Measurements from ENCODE around the gene CTRB1.
A peak's percentile ranks its signal among the peaks of the same experiment; 100 is the strongest.
"Not testable (repeated sequence)": the region's sequence is repeated elsewhere in the genome, so short reads cannot be mapped to it uniquely, and the experiment has no call there.

The CTRB1 gene

GRCh38 chr16:75254359-75254837 is 35.6 kb downstream of the CTRB1 start:
- DNase-seq (ENCODE audit: low spot score) = no peak

GRCh38 chr16:75256059-75256571 is 37.3 kb downstream of the CTRB1 start:
- peak; percentile 60 for DNase-seq (ENCODE audit: low spot score)

DNA sequence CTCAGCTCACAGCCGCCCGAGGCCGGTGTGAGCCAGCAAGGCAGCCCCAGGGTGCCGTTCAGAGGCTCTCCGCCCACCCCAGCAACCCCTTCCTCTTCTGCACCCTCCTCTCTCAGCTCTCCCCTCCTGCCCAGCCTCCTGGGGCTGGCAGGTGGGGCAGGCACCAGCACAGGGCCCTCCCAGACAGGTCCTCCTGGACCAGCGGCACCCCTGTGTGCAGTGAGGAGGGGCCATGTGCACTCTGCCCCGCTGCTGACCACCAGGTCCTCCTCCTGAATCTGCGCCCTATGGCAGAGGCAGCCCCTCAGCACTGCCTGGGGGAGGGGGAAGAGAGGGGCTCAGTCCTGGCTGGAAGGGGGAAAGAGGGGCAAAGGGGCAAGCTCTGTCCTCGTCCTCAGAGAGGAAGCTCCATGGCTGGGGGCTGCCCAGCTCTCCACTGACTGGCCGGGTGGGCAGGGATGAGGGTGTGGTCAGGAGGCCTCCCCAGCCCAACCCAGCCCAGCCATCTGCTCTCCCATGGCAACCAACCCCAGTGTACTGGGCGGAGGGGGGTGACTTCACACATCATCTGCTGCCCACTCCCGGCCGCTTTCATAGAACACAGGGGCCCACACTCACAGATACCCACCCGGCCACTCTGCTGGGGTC is 38.0 kb downstream of the CTRB1 start:
- DNase-seq (ENCODE audit: low spot score) = peak; percentile 73

DNA sequence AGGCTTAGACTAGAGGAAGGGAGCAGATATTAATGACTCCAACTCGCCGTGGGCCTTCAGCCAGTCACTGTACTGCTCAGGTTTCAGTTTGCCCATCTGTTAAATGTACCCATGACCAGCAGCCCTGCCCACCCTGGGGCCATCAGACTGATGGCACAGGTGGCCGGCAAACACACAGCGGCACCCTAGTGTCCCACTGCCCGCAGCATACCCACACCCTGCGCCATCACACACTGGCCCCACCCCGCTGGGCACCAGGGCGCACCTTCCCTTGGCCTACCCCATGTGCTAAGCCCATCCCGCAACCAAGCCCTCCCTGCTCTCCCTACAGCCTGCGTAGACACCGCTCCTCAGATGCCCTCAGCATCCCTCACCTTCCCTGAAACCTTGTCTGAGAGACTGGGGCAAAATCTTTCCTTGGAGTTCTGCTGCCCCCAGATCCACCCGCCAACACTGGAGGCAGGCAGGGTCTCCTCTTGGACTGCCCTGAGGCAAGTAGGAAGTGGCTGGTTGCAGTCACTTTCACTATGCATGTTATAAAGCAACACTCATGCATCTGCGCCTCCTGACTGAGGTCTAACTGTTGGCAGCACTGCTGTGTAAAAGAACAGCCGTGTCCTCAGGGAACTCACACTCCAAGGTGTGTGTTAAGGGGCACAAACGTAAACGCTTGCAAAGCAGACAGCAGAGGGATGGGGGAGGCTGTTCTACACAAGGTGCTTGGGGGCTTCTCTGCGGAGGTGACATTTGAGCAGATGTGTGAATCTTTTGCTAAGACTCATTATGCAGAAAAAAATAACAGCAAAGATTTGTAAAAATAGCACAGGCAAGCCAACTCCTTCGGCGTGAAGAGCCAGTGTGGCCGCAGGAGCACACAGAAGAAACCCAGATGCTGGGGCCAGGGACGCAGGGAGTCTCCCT is 39.4 kb downstream of the CTRB1 start:
- no peak for DNase-seq (ENCODE audit: low spot score)

DNA sequence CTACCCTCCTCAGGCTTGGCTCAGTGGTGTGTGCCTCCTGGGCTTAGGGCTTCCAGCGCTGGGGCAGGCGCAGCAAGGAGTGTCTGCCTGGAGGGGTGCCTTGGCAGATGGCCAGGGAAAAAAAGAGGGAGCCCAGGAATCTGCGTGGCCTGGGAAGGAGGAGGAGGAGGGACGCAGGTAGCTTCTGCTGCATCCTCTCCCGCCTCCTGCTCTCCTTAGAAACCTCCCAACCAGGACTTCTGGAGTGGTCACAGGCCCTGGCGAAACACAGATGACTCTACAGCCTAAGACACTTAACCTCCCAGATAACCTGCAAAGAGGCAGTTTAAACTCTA is 40.0 kb downstream of the CTRB1 start:
- no peak for DNase-seq (ENCODE audit: low spot score)

- no peak for DNase-seq (ENCODE audit: low spot score)
Observed at GRCh38 chr16:75260851-75261589, 42.2 kb downstream of the CTRB1 start.

- no peak for DNase-seq (ENCODE audit: low spot score)
Observed at GRCh38 chr16:75261590-75262078, 42.8 kb downstream of the CTRB1 start.

DNA sequence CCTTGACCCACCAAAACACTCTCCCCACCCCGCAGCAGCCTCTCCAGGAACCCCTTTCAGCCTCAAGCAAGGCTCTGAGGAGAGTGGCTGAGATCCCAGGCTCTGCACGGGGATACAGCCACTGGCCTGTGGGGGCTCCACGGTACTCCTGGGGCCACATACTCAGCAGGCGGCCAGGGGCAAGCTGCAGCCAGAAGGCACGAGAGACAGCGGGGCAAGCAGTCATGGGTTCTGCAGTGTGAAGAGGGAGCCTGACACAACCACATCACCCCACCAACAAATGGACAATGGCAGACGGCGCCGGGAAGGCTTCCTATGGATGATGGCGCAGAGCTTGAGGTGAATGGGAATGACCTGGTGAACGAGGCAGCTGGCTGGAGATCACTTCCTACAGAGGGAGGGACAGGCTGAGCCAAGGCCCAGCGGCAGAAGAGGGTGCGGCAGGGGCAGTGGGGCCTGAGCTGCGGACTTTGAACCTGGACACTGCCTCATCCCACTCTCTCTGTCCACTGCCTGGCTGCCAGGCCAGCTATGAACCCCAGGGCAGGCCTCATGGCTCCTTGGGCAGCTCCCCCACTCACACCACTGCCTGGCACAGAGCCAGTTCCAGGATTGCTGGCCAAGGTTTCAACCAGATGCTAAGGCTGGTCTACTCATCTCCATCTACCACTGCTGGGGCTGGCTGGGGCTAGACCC is 43.5 kb downstream of the CTRB1 start:
- DNase-seq (ENCODE audit: low spot score) = no peak

- no peak for DNase-seq (ENCODE audit: low spot score)
Observed at GRCh38 chr16:75262800-75263127, 44.0 kb downstream of the CTRB1 start.

DNA sequence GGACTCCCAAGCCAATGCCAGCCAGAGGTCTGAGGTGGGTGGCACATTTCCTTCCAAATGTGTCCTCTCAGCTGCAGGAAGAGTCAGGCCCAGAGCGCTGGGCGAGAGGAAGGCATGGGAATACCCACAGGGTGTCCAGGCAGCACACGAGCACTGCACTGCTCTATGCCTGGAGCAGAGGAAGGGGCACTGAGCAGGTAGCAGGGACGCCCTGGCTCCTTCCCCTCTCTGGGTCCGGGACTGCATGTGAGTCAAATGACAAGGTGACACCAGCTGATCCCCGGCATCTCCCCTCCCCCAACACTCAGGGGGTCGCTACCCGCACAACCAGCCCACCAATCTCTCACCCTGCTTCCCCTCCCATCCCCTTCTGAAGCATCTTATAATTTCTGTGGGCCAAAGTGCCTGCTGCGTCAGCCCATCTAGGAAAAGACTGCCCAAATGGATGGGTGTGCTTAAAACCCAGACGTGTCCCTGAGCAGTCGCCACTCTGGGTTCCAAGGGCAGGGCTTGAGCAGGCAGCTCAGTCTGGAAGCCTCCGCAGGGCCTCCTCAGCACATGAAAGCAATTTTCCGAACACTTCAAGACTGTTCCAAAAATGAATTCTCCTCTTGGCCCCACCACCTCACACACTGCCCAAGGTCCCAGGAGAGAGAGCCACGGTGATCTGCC is 44.6 kb downstream of the CTRB1 start:
- no peak for DNase-seq (ENCODE audit: low spot score)

GRCh38 chr16:75263963-75264445 is 45.2 kb downstream of the CTRB1 start:
- DNase-seq (ENCODE audit: low spot score) = no peak

DNA sequence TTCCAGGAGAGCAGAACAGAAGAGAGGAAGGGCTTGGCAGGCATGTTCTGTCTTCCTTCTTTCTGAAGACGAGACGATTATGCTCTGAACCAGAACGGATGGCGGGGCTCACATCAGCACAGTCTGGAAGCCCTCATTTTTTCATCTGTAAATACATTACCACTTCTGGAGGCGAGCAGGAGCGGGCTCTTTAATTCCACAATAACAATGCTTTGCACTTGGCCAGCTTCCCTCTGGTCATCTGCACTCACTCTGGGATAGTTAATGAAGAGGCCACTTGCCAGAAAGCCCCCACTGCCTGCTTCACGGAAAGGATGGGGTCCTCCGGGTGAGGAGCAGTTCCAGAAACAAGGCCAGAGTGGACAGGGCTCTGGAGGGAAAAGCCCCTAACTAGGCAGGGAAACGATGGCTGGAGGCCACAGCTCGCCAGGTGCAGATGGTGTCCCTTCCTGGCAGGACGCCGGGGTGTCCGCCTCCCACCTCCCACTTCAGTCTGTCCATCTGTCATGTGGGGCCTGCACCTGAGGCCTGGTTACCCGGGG is 45.7 kb downstream of the CTRB1 start:
- DNase-seq (ENCODE audit: low spot score) = no peak

DNA sequence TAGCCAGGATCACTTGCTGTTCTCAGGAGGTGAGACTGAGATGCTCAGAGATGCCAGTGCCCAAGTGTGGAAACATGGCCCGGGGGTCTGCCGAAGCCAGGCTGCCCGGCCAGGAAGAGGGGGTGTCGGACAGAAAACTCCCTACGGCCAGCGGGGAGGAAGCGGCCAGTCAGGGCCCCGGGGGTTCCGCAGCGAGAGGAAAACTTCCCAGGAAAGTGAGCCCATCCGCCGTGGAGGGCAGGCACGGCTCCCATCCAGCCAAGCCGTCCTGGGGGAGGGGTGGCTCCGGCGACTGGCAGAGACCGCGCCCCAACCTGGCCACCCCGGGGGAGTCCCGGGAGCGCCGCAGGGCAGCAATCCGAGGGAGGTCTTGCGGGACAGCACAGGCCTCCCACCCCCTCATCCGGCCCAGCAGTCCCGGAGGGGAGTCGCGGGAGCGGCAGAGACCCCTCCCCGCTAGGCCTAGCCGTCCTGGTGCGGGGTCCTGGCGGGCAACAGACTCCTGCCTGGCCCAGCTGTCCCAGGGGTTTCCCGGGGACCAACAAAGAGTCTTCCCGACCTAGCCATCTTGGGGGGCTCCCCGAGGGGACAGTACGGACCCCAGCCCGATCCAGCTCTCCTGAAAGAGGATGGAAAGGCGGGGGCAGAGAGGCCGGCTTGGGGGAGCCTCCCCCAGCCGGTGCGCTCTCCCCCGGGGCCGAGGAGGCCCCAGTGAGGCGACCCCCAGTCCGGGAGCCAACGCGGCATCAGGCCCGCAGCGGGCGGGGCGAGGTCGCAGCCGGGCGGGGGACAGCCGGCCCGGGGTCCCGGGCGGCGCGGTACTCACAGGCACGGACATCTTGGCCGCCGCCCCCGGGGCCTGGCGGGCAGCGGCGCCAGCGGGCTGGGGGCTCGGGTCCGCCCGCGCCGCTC is 46.5 kb downstream of the CTRB1 start:
- no peak for DNase-seq (ENCODE audit: low spot score)

- no peak for DNase-seq (ENCODE audit: low spot score)
Observed at GRCh38 chr16:75265911-75266701, 47.3 kb downstream of the CTRB1 start.

- DNase-seq (ENCODE audit: low spot score) = peak; percentile 86
Observed at GRCh38 chr16:75266738-75267630, 48.2 kb downstream of the CTRB1 start.

DNA sequence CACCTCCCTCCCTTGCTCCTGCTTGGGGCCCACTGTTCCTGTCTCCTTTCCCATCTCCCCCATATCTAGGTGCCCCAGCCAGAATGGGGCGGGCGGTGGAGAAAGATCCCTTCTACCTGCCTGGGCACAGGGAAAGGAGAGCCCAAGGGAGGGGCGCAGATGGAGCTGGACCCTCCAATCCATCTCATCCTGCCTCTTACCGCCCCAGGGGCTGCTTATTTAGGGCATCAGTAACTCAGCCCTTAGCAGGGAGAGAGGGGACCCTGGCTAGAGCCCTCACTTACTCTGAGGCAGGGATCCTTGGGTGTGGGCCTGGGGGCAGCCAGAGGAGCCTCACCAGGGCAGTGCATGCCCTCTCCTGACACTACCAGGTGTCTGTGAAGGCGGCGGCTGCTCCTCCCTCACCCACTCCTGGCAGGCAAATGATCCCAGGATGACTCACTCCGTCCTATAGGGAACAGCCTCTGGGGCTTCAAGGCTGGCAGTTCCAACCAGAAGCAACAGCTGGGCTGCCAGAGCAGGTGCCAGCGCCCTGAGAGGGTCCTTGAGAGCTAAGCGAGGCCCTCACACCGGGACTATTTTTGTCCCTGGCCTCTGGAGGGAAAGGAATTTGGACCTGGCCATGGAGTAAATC is 49.0 kb downstream of the CTRB1 start:
- no peak for DNase-seq (ENCODE audit: low spot score)

DNA sequence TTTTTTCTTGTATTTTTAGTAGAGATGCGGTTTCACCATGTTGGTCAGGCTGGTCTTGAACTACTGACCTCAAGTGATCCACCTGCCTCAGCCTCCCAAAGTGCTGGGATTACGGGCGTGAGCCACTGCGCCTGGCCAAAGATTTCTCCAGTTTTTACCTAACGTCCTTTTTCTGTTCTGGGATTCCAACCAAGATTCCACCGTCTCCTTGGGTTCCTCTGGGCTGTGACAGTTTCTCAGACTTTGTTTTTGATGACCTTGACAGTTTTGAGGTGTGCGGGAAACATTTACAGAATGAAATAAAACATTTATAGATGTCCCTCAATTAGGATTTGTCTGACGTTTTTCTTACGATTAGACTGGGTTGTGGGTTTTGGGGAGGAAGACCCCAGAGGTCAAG is 50.6 kb downstream of the CTRB1 start:
- DNase-seq (ENCODE audit: low spot score) = not testable (repeated sequence)
